GM21717 (cell line): ENCODE data around the gene KCTD12.
"Not testable (repeated sequence)": the region's sequence is repeated elsewhere in the genome, so short reads cannot be mapped to it uniquely, and the experiment has no call there.

Source experiments
- ATAC-seq: cut with Tn5 transposase; IDR thresholded peaks from one replicate; pipeline ENCODE4 v1.9.1; 2021; ENCODE audit warnings: mild to moderate bottlenecking, moderate library complexity; ENCODE audit not compliant: unreplicated experiment

KCTD12 gene

DNA sequence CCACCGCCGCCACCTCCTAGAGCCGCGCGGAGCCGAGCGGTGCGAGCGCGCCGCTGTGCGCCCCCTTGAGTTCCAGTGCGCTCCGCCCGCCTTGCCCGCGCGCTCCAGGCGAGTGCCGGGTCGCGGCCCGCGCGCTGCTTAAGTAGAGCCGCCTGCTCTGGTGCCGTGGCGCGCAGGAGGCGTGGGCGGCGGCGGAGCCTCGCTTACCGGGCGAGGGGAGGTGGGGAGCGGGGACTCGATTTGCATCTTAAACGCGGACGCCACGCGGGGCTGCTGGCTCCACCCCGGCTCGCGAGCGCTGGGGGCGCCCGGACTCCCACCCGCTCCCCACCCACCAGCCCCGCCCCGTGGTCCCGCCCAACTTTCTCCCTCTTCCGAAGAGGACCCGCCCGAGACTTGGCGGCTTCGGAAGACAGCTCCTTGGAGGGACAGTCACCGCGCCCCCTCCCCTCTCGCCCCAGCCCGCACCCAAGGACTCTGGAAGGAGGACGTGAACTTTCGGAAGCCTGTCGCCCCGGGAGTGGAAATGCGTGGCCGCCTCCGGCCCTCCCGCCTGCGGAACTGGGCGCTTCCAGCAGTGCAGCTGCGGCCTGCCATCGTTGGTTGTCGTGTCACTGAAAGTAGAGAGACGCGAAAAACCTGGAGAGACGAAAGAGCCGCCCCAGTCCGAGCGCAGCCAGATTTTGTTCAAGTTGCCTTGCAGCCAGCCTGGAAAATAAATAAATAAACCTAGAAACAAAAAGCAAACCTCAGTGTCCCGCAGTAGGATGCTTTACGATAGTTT, at the start of gene KCTD12:
Gene KCTD12, minus strand, starts transcription at position 114 of the 784 bp plus-strand sequence. CDS start 257 bp downstream, outside the sequence.
- peak; percentile 83 for ATAC-seq

DNA sequence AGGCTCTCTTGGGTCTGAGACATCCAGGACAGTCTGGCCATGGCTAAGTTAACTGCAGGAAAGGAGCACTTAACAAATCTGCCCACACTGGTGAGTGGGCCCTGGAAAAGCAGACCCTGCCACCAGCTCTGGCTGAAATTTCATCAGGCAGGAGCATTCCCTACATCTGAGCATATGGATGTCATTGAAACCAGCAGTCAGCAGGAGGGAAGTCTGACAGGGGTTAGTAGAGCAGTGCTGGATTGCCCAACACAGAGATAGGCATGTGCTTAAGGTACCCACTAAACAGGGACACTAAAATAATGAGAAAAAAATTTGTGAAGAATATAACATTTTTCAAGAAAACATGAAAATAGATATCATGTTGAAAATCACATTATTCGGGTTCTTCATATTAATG, 48.5 kb upstream of the KCTD12 start:
- no peak for ATAC-seq

DNA sequence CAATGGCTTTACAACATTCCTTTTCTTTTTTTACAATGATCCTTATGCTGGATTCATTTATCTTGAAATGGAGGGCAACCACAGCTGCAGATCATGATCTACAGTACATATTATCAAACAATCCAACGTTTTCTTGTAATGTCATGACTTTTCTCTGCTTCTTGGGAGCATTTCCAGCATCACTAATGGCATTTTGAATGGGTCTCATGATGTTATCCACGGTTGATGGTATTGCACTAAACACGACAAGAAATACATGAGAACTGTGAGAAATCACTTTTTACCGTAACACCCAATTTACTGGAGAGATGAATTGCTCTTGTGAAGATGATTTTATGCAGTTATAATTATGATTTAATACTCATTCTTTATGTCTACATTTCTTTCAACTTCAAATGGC, 45.9 kb upstream of the KCTD12 start:
- no peak for ATAC-seq

DNA sequence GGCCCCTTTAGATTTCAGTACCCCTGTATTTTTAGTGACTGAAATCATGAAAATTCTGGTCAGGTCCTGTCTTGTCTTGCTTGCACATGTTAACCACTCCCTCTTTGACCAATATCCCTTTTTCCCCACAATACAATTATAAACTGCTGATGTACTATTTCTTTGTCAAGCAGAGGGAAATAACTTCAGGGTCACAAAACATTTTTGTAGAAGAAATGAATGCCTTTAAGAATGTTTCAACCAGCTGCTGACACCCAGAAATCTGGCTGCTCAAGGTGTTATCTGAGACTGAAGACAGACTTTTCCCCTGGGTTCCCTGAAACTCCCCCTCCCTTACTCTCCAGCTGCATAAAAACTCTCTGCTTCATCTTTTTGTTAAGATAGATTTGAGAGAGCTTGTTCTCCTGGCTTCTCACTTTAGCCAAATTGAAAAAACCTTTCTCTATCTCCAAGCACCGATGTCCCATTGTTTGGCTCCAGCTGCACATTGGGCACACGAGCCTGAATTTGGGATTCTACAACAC, 43.7 kb upstream of the KCTD12 start:
- no peak for ATAC-seq

DNA sequence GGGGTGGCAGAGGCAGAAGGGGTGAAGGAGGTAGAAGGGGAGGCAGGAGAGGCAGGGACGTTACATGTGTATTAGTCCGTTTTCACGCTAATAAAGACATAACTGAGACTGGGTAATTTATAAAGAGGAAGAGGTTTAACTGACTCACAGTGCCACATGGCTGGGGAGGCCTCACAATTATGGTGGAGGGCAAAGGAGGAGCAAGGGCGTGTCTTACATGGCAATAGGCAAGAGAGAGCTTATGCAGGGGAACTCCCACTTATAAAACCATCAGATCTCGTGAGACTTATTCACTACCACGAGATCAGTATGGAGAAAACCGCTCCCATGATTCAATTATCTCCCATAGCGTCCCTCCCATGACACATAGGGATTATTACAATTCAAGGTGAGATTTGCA, 43.1 kb upstream of the KCTD12 start:
- ATAC-seq = no peak

DNA sequence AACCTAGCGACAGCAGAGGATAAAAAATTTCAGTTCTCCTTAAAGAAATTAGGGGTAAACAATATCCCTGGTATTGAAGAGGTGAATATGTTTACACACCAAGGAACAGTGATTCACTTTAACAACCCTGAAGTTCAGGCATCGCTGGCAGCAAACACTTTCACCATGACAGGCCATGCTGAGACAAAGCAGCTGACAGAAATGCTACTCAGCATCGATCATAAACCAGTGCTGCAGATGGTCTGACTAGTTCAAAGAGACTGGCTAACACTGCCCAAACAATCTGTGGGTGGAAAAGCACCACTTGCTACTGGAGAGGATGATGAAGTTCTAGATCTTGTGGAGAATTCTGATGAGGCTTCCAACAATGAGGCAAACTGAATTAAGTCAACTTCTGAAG, 42.3 kb upstream of the KCTD12 start:
- no peak for ATAC-seq

DNA sequence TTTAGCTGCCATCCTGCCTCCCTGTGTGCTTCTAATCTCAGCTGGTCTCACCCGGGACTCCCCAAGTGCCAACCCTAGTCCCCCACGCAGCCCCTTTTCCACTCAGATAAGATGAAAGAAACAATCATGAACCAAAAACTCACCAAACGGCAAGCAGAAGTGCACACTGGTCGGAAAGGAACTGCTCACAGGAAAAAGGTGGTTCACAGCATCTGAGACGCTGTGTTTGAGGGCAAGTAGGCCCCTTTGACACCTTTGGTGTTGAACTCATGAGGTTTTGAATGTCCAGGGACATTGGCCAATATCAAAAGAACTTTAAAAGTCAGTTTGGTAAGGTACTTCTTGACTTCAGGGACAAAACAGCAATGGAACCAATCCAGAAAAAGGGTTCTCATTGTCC, 41.8 kb upstream of the KCTD12 start:
- no peak for ATAC-seq

DNA sequence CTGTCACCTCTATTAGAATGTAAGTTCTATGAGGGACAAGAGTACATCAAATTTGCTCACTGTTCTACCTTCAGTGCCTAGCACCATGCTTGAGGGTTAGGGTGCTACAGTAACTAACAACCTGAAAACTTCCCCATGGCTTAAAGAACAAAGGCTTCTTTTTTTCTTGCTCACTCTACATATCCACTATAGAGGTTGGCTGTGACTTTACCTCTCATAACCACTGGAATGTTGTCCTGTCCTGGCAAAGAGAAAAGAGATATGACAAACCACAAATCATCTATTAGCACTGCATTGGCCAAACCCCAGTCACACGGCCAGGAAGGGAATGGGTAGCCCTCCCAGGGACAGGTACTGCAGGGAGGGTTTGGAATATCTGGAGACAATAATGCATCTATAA, 38.9 kb upstream of the KCTD12 start:
- ATAC-seq = no peak

DNA sequence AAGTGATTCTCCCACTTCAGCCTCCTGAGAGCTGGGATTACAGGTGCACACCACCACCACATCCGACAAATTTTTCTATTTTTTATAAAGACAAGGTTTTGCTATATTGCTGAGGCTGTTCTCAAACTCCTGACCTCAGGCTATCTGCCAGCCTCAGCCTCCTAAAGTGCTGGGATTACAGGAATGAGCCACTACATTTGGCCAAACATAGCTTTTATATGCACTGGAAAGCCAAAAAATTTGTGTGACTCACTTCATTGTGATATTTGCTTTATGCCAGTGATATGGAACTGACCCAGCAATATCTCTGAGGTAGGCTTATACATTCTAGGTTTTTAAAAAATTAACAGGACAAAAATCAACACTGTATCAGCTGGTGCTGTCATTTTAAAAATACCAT, 35.3 kb upstream of the KCTD12 start:
- no peak for ATAC-seq

DNA sequence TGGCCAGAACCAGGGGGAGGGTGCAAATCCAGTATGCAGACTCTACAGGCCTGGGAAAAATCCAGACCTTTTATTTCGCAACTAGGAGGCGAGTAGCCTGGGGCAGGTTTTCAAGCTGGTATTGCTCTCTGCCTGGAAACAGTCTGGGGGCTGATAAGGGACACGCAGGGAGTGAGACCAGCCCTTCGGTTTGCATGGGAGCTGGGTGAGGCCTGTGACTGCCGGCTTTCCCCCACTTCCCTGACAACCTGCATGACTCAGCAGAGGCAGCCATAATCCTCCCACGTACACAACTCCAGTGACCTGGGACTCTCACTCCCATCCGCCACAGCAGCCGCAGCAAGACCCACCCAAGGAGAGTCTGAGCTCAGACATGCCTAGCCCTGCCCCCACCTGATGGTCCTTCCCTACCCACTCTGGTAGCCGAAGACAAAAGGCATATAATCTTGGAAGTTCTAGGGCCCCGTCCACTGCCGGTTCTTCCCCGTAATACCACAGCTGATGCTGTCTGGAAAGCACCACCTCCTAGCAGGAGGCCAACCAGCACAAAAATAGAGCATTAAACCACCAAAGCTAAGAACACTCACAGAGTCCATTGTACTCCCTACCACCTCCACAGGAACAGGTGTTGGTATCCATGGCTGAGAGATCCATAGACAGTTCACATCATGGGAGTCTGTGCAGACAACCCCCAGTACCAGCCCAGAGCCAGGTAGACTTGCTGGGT, 31.7 kb upstream of the KCTD12 start:
- not testable (repeated sequence) for ATAC-seq

DNA sequence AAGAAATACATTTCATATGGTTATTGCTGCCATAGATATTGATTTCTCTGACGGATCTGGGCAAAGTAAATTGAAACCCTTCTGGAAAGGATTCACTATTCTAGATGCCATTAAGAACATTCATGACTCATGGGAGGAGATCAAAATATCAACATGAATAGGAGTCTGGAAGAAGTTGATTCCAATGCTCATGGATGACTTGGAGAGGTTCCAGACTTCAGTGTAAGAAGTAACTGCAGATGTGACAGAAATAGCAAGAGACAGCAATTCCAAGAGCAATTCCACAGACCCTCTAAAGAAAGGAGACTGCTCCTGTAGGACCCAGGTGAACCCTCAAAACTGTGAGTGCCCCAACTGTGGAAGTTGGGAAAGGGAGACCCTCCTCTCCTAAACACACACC, 30.9 kb upstream of the KCTD12 start:
- no peak for ATAC-seq

DNA sequence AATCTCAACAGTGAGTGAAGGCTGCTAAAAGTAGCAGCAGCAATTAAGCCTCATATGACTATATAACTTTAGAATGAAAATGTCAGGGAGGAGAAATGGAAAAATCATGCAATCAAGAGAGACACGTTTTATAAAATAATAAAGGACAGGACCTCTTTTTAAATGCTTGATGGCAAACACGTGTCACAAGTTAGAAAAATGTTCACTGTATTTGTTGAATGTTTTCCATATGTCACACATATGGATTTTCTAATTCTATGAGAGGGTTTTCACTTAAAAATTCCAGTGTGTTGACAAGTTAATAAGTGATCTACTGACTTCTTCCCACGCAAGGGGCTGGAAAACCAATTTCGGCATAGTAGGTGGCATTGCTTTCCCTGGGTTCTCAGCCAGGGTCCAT, 27.7 kb upstream of the KCTD12 start:
- no peak for ATAC-seq

DNA sequence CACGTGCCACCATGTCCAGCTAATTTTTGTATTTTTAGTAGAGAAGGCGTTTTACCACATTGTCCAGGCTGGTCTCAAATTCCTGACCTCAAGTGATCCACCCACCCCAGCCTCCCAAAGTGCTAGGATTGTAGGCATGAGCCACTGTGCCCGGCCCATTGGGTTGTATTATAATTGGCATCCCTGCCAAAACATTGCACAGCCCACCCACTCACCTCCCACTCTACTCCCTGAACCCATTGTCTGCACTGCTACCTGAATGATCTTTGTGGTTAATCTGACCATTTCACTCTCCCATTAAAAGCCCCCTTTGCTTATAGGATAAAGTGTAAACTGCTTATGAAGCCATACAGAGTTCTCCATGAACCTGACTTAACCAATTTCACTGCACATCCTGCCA, 26.3 kb upstream of the KCTD12 start:
- ATAC-seq = no peak

DNA sequence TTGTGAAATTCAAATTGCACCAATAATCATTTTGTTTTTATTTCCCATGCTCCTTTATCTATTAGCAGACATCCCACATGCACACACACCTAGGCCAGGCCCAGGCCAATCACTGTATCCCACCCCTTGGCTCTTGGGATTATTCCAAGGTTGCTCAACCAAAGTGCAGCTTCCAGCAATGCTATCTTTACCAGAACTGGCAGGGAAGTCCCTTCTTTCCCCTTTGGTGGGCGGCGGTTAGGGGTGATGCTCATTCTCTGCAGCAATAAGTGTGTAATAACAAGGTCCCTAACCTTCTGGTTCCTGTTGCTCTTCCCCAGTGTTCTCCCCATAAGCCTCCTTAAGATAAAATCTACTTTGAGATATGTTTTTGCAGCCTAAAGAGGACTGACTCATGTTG, 18.3 kb upstream of the KCTD12 start:
- no peak for ATAC-seq

DNA sequence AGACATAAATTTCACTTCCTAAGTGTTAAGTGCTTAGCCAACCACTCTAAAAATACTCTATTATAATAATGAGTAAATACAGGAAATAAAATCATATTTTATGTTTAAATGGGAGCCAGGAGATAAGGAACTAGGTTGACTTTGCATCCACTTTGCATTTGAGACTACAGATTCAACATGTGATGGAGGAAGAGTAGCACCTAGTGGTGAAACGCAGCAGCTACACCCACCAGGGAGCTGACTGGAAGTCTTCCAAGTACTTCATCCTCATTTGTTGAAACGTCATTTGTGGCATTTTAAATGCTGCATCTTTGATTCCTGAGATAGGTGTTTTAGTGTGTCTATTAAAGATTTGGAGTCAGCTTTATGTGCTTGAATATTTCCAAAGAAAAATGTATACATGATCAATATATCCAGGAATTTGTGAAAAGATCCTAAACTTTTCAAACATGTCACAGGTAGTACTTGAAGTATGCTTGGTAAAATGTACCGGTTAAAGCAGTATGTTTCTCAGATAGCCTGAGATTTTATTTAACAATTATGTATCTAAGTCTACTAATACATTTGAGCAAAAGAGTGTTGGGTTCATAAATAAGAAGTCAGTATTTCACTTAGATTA, 17.4 kb upstream of the KCTD12 start:
- peak; percentile 96 for ATAC-seq

DNA sequence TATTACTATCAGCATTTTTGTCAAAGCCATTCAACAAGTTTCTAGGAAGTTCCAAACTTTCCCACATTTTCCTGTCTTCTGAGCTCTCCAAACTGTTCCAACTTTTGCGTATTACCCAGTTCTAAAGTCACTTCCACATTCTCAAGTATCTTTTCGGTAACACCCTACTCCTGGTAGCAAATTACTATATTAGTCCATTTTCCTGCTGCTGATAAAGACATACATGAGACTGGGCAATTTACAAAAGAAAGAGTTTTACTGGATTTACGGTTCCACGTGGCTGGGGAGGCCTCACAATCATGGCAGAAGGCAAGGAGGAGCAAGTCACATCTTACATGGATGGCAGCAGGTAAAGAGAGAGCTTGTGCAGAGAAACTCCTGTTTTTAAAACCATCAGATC, 12.9 kb upstream of the KCTD12 start:
- not testable (repeated sequence) for ATAC-seq

DNA sequence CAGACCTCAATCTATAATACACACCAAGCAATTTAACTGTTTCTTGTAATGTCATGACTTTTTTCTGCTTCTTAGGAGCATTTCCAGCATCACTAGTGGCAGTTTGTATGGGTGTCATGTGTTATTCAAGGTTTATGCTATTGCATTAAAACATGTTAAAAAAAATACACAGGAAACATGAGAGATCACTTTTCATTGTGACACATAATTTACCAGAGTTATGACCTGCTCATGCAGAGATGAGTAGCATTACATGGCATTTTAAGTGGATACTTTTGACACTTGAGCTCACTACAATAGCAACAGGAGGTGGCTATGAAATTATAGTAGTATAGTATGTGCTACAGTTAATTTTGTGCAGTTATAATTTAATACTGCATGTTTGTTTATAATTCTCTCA, 11.0 kb upstream of the KCTD12 start:
- ATAC-seq = not testable (repeated sequence)

DNA sequence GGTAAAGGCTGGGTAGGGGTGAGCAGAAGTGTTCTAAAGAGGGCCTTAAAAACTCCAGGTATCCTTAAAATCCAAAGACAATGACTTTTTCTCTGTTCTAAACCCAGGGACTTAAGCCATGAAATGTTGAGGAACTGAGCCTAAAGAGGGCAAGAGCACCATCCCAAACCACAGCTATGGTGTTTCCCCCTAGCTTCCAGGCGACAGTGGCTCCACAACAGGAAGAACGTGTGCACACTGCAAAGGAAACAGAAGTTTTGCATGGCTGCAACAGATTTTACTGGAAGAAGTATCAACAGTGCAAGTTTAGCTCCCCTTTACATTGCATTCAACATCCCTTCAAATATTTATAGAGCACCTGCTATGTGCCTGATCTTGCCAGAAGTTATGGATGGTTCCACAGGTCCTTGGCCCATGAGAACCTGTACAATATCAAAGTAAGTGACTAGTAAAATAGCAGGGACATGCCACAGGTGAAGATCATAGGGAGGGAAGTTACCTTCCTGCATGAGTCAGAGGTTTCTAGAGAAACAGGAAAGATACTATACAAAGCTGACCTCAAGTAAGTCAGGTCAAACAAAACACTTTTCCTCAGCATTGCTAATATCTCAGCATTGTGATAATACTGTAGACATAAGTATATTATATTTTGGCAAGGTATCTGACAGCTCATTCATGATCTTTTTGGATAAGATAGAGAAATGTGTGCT, 8.4 kb upstream of the KCTD12 start:
- ATAC-seq = no peak

DNA sequence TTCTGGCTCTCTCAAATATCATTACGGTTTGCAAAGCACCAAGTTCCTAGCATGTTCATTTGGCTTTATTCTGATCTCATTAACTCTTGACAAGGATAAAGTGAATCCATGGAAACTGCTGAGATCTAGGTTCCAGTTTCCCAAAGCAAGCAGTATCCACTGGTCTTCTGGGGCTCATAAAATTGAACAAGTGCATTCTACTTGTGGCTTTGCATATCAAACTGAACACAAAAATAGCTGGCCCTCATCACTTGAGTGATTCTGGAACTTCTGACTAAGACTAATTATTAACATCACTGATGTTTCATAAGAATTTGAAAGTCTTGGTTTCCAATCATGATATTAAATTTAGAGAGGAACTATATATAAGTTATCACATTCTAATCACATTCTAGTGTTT, 6.3 kb upstream of the KCTD12 start:
- ATAC-seq = no peak

DNA sequence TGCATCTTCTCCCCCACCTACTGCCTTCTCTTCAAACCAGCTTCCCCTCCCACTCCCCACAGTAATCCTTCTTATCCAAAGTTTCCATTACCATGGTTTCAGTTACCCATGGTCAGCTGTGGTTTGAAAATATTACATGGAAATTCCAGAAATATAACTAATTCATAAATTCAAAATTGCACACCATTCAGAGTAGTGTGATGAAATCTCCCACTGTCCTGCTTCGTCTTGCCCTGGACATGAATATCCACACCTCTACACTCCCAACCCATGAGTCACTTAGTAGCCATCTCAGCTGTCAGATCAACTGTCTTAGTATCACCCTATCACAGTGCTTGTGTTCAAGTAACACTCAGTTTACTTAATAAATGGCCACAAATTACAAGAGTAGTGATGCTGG, 3.8 kb upstream of the KCTD12 start:
- ATAC-seq = no peak

DNA sequence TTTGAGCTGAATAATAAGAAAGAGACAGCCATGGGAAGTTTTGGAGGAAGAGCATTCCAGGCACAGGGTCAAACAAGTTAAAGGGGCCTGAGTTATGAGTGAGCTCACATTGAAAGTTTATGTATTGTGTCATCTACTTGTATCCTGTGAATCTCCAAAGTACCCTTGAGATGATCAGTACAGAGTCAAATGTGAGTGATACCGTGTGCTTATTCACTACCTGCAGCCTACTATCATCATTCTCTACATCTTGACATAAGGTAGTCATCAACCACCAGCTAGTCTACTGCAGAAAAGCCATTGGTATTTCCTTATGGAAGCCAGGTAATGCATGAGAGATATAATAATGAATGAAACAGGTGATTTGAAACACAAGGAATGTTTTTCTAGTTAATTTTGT, 3.0 kb upstream of the KCTD12 start:
- ATAC-seq = no peak
